Mammary epithelial cell (primary cell): Measurements from ENCODE around the gene ZC3H4.

Source experiments
- EZH2 ChIP-seq: IDR thresholded peaks from 2 replicates; pipeline ENCODE4 v1.6.1; 2012; ENCODE audit warnings: low read length, inconsistent platforms, borderline replicate concordance
- TF ChIP-seq, protein P1 (sequence below), 2 donors: IDR thresholded peaks in 1 of 2; conservative IDR thresholded peaks in 1 of 2; 2 replicates each; pipeline ENCODE4 v1.5.1; 2011 to 2012; ENCODE audit warnings: inconsistent platforms in 2 of 2, low read length in 2 of 2, mild to moderate bottlenecking in 2 of 2, control low read depth in 1 of 2, low read depth in 1 of 2; ENCODE audit not compliant: insufficient read depth in 1 of 2; ENCODE audit errors: extremely low read depth in 1 of 2

DNA sequence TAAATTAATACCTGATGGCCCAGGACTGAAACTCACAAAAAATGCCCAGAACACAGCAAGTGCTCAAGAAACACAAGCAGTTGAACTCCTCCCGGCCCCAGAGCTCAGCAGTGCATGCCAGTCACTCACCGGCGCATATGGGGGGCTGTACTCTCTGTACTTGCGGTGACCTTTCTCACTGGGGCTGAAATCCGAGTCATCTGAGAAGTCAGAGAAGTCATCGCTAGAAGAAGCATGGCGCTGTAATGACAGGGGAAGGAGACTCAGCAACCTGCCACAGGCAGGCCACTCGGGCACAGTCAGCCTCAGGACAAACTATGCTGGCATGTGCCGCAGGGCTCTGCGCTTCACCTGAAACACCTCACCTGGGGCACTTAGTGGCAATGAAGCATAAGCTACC, 19.7 kb downstream of the ZC3H4 start:
- TF ChIP-seq, protein P1, sequence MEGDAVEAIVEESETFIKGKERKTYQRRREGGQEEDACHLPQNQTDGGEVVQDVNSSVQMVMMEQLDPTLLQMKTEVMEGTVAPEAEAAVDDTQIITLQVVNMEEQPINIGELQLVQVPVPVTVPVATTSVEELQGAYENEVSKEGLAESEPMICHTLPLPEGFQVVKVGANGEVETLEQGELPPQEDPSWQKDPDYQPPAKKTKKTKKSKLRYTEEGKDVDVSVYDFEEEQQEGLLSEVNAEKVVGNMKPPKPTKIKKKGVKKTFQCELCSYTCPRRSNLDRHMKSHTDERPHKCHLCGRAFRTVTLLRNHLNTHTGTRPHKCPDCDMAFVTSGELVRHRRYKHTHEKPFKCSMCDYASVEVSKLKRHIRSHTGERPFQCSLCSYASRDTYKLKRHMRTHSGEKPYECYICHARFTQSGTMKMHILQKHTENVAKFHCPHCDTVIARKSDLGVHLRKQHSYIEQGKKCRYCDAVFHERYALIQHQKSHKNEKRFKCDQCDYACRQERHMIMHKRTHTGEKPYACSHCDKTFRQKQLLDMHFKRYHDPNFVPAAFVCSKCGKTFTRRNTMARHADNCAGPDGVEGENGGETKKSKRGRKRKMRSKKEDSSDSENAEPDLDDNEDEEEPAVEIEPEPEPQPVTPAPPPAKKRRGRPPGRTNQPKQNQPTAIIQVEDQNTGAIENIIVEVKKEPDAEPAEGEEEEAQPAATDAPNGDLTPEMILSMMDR (conservative IDR thresholded peaks at IDR 0.05 in 1 of 2, IDR thresholded peaks at IDR 0.05 in 1 of 2; ENCODE audit: extremely low read depth in 1 of 2, insufficient read depth in 1 of 2, low read depth in 1 of 2, low read length in 2 of 2), result no peak
- no peak for TF ChIP-seq EZH2
